ENCODE measurements around the gene PRPF40B.

PRPF40B gene

DNA sequence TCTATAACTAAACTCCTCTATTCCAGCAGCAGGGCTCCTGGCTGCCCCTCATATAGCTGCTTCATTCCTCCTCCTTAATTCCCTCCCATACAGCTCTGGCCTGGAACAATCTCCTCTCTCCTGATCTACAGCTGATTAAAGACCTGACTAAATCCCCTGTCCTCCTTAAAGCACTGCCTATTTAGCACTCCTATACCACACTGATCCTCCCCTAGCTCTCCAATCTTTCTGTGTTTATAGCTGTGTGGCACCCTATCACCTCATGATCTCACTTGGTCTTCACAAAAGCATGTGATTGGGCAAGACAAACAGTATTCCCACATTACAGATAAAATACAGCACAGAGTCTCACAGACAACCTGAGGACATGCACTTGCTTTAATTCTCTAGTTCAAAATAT is 66.4 kb downstream of the PRPF40B start:
- DNase-seq, result no peak

DNA sequence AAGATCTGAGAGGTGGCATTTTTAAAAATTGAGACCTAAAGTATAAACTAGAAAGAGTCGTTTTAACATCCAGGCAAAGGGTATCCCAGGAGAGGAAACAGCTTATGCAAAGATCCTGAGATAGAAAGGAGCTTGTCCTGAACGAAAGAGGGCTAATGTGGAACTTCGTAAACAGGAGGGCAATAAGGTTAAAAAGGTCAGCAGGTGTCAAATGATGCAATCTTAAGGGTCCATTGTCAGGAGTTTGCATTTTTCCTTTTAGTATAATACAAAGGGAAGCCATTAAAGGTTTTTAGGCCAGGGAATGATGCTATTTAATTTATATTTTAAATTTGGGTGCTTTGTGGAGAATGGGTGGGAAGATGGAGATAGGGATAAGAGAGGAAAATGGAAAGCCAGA is 69.5 kb downstream of the PRPF40B start:
- no peak for DNase-seq

DNA sequence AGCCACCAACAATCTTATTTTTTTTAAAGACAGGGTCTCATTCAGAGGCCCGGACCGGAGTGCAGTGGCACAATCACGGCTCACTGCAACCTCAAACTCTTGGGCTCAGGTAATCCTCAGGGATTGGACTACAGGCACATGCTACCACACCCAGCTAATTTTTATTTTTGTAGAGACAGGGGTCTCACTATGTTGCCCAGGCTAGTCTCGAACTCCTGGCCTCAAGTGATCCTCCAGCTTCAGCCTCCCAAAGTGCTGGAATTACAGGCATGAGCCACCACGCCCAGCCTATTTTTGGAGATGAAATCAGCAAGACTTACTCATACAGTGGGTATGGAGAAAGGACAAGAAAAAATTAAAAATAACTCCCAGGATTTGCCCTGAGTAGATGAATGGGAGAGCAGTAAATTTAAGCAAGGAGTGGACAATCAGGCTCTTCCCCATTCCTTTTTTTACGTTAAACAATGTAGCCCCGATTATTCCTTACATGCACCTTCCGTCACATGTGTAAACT is 70.6 kb downstream of the PRPF40B start:
- DNase-seq, result no peak
